ENCODE measurements around the gene LRCH3.

DNA sequence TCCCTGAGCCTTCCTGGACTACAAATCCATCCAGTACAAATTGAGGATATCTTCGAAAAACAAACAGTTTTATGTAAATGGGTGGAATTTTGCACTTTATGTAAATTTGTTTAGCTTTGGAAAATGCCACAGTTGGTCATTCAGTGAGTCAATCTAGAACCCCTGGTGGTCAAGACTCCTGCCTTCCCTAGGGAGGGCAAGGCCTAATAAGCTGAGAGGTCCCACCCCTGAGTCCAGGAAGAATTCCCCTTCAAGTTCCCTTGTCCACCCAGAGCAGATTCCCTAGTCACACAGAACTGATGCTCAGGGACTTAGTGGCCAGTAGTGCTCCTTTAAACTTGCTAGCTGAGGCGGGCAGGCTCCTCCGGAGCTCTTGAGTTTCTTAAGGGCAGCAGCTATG, 48.3 kb upstream of the LRCH3 start:
- TF ChIP-seq, protein P1, sequence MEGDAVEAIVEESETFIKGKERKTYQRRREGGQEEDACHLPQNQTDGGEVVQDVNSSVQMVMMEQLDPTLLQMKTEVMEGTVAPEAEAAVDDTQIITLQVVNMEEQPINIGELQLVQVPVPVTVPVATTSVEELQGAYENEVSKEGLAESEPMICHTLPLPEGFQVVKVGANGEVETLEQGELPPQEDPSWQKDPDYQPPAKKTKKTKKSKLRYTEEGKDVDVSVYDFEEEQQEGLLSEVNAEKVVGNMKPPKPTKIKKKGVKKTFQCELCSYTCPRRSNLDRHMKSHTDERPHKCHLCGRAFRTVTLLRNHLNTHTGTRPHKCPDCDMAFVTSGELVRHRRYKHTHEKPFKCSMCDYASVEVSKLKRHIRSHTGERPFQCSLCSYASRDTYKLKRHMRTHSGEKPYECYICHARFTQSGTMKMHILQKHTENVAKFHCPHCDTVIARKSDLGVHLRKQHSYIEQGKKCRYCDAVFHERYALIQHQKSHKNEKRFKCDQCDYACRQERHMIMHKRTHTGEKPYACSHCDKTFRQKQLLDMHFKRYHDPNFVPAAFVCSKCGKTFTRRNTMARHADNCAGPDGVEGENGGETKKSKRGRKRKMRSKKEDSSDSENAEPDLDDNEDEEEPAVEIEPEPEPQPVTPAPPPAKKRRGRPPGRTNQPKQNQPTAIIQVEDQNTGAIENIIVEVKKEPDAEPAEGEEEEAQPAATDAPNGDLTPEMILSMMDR (IDR thresholded peaks at IDR 0.05), result no peak
- TF ChIP-seq, protein P2, sequence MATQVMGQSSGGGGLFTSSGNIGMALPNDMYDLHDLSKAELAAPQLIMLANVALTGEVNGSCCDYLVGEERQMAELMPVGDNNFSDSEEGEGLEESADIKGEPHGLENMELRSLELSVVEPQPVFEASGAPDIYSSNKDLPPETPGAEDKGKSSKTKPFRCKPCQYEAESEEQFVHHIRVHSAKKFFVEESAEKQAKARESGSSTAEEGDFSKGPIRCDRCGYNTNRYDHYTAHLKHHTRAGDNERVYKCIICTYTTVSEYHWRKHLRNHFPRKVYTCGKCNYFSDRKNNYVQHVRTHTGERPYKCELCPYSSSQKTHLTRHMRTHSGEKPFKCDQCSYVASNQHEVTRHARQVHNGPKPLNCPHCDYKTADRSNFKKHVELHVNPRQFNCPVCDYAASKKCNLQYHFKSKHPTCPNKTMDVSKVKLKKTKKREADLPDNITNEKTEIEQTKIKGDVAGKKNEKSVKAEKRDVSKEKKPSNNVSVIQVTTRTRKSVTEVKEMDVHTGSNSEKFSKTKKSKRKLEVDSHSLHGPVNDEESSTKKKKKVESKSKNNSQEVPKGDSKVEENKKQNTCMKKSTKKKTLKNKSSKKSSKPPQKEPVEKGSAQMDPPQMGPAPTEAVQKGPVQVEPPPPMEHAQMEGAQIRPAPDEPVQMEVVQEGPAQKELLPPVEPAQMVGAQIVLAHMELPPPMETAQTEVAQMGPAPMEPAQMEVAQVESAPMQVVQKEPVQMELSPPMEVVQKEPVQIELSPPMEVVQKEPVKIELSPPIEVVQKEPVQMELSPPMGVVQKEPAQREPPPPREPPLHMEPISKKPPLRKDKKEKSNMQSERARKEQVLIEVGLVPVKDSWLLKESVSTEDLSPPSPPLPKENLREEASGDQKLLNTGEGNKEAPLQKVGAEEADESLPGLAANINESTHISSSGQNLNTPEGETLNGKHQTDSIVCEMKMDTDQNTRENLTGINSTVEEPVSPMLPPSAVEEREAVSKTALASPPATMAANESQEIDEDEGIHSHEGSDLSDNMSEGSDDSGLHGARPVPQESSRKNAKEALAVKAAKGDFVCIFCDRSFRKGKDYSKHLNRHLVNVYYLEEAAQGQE (IDR thresholded peaks at IDR 0.05; ENCODE audit: insufficient read depth in 1 of 2, low read depth in 2 of 2, low read length in 1 of 2), result no peak
- TF ChIP-seq SIN3A (IDR thresholded peaks at IDR 0.05; ENCODE audit: borderline replicate concordance, insufficient read depth, low read depth, low read length) (no peak), POLR2AphosphoS5 (IDR thresholded peaks at IDR 0.05; ENCODE audit: low read depth, low read length) (no peak)
